GM12872 (cell line): ENCODE measurements around the gene LAMB2.

Experiments used
- TF ChIP-seq, protein P1 (sequence below): IDR thresholded peaks from 3 replicates; pipeline ENCODE4 v1.5.1; 2011; ENCODE audit warnings: low read depth, mild to moderate bottlenecking, low read length, moderate library complexity; ENCODE audit not compliant: insufficient read depth

LAMB2 gene

DNA sequence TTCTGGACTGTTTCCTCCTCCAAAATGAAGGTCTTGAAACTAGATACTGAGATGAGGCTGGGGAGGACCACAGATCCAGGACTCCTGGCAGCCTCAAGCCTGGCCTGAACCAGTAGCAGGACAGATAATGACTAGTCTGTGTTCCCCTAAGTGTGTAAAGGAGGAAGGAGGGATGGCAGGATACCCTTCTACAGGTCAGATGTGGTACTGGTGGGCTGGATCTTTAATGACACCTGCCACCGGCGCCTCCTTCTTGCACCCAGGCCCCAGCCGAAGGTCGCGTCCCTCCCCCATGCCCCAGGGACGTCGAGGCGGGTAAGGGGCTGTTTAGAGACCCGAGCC is 12.8 kb downstream of the LAMB2 start:
- TF ChIP-seq, protein P1, sequence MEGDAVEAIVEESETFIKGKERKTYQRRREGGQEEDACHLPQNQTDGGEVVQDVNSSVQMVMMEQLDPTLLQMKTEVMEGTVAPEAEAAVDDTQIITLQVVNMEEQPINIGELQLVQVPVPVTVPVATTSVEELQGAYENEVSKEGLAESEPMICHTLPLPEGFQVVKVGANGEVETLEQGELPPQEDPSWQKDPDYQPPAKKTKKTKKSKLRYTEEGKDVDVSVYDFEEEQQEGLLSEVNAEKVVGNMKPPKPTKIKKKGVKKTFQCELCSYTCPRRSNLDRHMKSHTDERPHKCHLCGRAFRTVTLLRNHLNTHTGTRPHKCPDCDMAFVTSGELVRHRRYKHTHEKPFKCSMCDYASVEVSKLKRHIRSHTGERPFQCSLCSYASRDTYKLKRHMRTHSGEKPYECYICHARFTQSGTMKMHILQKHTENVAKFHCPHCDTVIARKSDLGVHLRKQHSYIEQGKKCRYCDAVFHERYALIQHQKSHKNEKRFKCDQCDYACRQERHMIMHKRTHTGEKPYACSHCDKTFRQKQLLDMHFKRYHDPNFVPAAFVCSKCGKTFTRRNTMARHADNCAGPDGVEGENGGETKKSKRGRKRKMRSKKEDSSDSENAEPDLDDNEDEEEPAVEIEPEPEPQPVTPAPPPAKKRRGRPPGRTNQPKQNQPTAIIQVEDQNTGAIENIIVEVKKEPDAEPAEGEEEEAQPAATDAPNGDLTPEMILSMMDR, result no peak

DNA sequence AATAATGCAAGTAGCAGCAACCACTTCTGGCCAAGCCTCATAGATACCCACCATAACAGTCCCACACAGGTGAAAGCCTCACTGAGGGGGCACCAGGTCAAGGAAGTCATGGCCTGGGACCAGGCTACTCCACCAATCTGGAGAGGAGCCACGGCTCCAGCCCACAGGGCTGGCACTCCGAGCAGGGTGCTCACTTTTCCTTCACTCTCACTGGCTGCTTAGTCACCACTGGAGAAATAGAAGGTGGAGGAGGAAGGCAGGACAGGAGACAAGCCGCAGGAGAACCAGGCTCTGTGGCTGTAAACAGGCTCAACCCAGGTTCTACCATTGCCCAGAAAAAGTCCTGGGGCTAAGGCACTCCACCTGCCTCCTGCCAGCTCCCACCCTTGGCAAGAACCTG is 13.4 kb downstream of the LAMB2 start:
- TF ChIP-seq, protein P1, result no peak

DNA sequence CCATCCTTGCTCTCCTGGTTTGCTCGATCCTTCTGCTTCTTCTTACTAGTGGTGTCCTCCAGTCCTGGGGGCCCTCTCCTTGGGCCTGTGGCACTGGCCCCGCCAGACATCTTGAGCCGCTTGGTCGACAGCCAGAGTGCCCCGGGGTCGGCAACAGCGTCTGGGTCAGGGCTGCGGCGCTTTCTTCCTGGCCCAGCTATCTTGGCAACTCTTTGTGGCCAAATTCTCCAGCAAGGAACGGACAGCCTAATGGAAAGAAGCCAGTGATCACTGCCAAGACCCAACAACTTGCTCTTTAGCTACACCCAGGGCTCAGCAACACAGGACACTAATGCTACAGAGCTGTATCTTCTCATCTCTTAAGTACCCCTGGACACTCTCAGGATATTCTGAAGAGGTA is 13.8 kb downstream of the LAMB2 start:
- TF ChIP-seq, protein P1, result no peak

DNA sequence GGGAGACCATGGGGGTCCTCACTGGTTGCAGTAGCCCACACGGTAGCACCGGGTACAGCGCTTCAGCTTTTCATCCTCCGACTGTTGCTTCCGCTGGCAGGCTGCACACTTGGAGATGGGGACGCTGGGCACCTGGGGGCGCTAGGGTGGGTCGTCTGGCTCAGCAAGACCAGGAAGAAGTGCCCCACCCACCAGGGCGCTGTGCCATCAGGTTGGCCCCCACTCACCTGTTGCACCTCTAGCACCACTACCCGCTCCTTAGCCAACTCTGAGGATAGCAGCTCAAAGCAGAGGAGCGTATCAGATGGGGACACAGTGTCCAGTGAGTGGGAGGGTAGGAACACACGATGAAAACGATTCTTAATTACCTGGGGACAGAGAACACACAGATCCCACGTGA is 20.6 kb downstream of the LAMB2 start:
- TF ChIP-seq, protein P1, result no peak

DNA sequence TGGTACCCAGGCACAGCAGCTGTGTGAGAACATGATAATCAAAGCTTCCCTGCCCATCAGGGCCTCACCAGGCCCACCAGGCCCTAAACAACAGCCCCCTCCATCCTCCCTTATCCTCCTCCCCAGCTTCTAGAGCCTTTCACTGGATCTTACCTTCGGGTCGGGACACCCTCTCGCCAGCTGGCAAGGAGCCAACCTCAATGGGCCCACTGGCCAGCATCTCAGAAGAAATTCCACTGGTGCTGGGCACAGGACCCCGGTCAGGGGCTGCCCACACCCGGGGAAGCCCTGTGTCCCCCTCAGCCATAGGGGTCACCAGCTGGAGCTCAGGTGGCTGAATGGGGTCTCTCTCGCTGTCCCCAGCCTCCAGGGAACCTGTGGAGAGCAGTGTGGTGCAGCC is 21.5 kb downstream of the LAMB2 start:
- TF ChIP-seq, protein P1, result no peak

DNA sequence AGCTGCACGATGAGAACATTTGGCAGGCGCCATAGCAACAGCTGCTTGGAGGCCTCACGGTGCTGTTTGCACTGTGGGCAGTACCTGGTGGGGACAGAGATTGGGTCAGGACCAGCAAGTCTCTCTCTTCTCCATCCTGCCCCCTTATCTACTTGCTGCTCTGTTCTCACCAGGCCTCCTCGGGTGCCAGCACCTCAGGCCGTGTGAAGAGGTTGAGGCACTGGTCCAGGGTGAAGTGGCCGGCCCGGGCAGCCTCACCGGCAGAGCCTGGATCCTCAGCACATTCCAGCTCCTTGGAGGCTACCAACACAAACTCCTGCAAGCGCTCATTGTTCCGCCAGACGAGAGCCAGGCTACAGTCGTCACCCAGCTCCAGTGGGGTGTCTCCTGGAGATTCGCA is 22.1 kb downstream of the LAMB2 start:
- TF ChIP-seq, protein P1, result no peak

DNA sequence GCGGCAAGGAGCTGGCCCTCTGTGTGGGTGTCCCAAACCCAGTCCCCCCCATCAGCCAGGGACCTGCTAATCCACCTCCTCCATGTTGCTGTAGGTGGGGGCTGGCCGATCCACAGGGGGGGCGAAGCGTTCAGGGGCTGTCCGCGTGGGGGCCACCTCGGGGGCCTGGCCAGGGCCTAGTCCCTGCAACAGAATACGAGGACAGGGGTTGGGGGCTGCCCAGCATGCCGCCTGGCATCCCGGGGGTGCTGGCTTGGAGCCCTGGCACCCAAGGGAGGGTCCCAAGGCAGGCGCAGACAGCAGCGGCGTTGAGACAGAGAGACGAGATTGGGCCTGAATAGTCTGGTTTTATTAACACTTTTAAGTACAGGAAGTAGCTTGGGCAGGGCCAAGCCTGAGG is 24.5 kb downstream of the LAMB2 start:
- TF ChIP-seq, protein P1, result no peak
